Panc1 (cell line): Measurements from ENCODE around the gene RHBDD1. TPM values are rescaled to one million over a fixed set of nuclear protein-coding genes. Genes with fewer than 3 reads are reported as not detected.

Experiments
- ATAC-seq: fragments of 200-7000 bp; cut with Tn5 transposase; 2 replicates; pipeline ENCODE4 v1.9.1; 2020; ENCODE audit warnings: mild to moderate bottlenecking, moderate library complexity
- BruUV-seq: library from RNA; stranded (reverse); fragments of 400-500 nt; replicated peaks from 2 replicates; lab custom pipeline; 2021; lab: Mats Ljungman, UMichigan
- CTCF ChIA-PET: fragments of 300-600 bp; sonication (Branson Sonifier 250); formaldehyde crosslinking; loops from one replicate; lab custom pipeline; 2022; ENCODE audit warnings: antibody characterized with exemption; lab: Charles Lee
- POLR2A ChIA-PET: fragments of 300-600 bp; sonication (Branson Sonifier 250); formaldehyde crosslinking; loops from one replicate; lab custom pipeline; 2022; ENCODE audit warnings: antibody characterized with exemption; lab: Charles Lee
- DNase-seq: peaks from one replicate; pipeline ENCODE4 v3.0.0-alpha.2; 2010; ENCODE audit warnings: low read depth, low spot score
- H3K27ac ChIP-seq: 2 replicates; pipeline ENCODE4 v1.5.1; 2011; ENCODE audit warnings: mild to moderate bottlenecking, low read length, inconsistent platforms
- H3K27me3 ChIP-seq: fragments of 200-500 bp; sonication (Bioruptor generic); 2 replicates; pipeline ENCODE4 v1.6.0; 2014; ENCODE audit warnings: low read length, inconsistent platforms; ENCODE audit not compliant: control insufficient read depth, insufficient read depth
- H3K36me3 ChIP-seq: fragments of 200-500 bp; sonication (Bioruptor generic); 2 replicates; pipeline ENCODE4 v1.5.1; 2014; ENCODE audit warnings: inconsistent platforms, mild to moderate bottlenecking, low read length, moderate library complexity; ENCODE audit not compliant: control insufficient read depth, insufficient read depth
- H3K4me1 ChIP-seq: 2 replicates; pipeline ENCODE4 v1.5.1; 2011; ENCODE audit warnings: inconsistent platforms, mild to moderate bottlenecking, low read length, moderate library complexity; ENCODE audit not compliant: control insufficient read depth, insufficient read depth
- H3K4me3 ChIP-seq, 2 experiments: 2 replicates each; pipeline ENCODE4 v1.5.1; 2011 to 2012; ENCODE audit warnings: low read depth in 2 of 2, low read length in 2 of 2, mild to moderate bottlenecking in 2 of 2, inconsistent platforms in 1 of 2, moderate library complexity in 1 of 2
- H3K9me3 ChIP-seq: fragments of 200-500 bp; sonication (Bioruptor generic); 2 replicates; pipeline ENCODE4 v1.5.1; 2014; ENCODE audit warnings: low read depth, mild to moderate bottlenecking, inconsistent platforms, low read length, moderate library complexity; ENCODE audit not compliant: control insufficient read depth, insufficient read depth
- POLR2AphosphoS5 ChIP-seq: IDR thresholded peaks from 2 replicates; pipeline ENCODE4 v1.6.1; 2012; ENCODE audit warnings: mild to moderate bottlenecking, low read depth, low read length, moderate library complexity
- REST ChIP-seq, 2 experiments: IDR thresholded peaks; 2 replicates each; pipeline ENCODE4 v1.6.1; 2011 to 2012; ENCODE audit warnings: low read depth in 2 of 2, control low read depth in 1 of 2, low read length in 1 of 2, mild to moderate bottlenecking in 1 of 2, moderate library complexity in 1 of 2; ENCODE audit not compliant: insufficient read depth in 1 of 2
- SIN3A ChIP-seq: IDR thresholded peaks from 2 replicates; pipeline ENCODE4 v1.6.1; 2012; ENCODE audit warnings: low read depth, mild to moderate bottlenecking, low read length, moderate library complexity, borderline replicate concordance; ENCODE audit not compliant: insufficient read depth
- TCF7L2 ChIP-seq: IDR thresholded peaks from 2 replicates; pipeline ENCODE4 v1.6.1; 2011; ENCODE audit warnings: mild to moderate bottlenecking, low read depth, low read length, inconsistent platforms
- in situ Hi-C: cut with HindIII; loops from 2 replicates; pipeline ENCODE4 v1.10.0; 2016; ENCODE audit warnings: low sequenced_read_pairs, low pct_unique_long_range_greater_than_20kb
- intact Hi-C: fragments of 100-400 bp; cut with micrococcal nuclease; formaldehyde crosslinking; loops from one replicate; pipeline ENCODE4 v1.10.0; 2022; ENCODE audit not compliant: unreplicated experiment
- total RNA-seq: library from RNA; stranded (reverse); gene quantifications from one replicate; pipeline ENCODE4 v1.2.1, GENCODE V29; 2021; ENCODE audit not compliant: unreplicated experiment
- TF ChIP-seq, protein P1 (sequence below): fragments of 450-650 bp; IDR thresholded peaks from 2 replicates; pipeline ENCODE4 v1.5.1; 2017; ENCODE audit warnings: mild to moderate bottlenecking

RHBDD1 gene
- total RNA-seq, 1 experiment from 2014 or later = 25.3 TPM

DNA sequence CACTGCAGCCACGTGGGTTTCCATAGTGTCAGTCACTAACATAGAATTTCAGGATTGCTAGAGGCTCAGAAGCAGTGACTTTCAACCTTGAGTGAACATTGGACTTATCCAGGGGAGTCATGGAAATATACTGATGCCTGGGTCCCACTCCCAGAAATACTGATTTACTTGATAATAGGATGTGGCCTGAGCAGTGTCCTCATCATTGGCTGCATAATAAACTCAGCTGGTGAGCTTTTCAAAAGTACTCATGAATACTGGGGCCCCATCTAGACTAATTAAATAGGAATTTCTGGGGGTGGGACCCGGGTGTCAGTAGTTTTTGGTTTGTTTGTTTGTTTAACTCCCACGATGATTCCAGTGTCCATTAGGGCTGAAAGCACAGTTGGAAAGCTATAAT is 186.8 kb downstream of the RHBDD1 start:
- no peak for ATAC-seq
- no peaks in the 10 kb centered on the region for H3K27me3 ChIP-seq
- no peaks in the 10 kb centered on the region for H3K36me3 ChIP-seq
- no peak for DNase-seq
- ChIA-PET CTCF (no interaction called here), POLR2A (no interaction called here)
- no peaks in the 10 kb centered on the region for H3K9me3 ChIP-seq
- H3K4me3 ChIP-seq = no peak overlapping the region
- H3K4me1 ChIP-seq = no peaks in the 10 kb centered on the region
- TF ChIP-seq SIN3A (no peak), TCF7L2 (no peak), REST (IDR thresholded peaks at IDR 0.05; ENCODE audit: insufficient read depth in 1 of 2, low read depth in 2 of 2, low read length in 1 of 2) (no peak), POLR2AphosphoS5 (no peak)
- TF ChIP-seq, protein P1, sequence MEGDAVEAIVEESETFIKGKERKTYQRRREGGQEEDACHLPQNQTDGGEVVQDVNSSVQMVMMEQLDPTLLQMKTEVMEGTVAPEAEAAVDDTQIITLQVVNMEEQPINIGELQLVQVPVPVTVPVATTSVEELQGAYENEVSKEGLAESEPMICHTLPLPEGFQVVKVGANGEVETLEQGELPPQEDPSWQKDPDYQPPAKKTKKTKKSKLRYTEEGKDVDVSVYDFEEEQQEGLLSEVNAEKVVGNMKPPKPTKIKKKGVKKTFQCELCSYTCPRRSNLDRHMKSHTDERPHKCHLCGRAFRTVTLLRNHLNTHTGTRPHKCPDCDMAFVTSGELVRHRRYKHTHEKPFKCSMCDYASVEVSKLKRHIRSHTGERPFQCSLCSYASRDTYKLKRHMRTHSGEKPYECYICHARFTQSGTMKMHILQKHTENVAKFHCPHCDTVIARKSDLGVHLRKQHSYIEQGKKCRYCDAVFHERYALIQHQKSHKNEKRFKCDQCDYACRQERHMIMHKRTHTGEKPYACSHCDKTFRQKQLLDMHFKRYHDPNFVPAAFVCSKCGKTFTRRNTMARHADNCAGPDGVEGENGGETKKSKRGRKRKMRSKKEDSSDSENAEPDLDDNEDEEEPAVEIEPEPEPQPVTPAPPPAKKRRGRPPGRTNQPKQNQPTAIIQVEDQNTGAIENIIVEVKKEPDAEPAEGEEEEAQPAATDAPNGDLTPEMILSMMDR = no peak
- no TSS peak for BruUV-seq
- no peak overlapping the region for H3K27ac ChIP-seq
- intact Hi-C loops = no loop called here
- in situ Hi-C loops = no loop called here

DNA sequence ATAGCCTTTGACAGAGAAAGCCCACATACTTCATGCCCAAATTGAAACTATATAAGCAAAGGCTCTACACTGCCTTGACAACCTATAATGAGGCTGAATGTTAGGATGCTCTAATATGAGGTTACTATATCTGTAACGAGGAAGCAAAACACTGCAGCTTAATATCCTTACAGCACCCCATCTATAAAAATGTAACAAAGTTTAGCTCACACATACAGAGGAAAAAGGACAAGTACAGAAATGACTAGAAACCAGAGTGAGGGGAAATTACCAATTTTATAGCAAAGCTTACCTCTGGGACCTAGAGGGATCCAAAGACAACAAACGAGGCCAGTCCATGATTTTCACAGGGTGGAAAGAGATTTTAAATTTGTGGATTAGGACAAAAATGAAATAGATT is 189.7 kb downstream of the RHBDD1 start:
- in situ Hi-C loops (no loop called here), intact Hi-C loops (no loop called here)
- no TSS peak for BruUV-seq
- Histone ChIP-seq H3K4me3 (no peak overlapping the region), H3K27ac (no peak overlapping the region), H3K36me3 (no peaks in the 10 kb centered on the region), H3K9me3 (no peaks in the 10 kb centered on the region), H3K4me1 (no peaks in the 10 kb centered on the region), H3K27me3 (no peaks in the 10 kb centered on the region)
- POLR2A ChIA-PET = no interaction called here
- ATAC-seq = no peak
- CTCF ChIA-PET = no interaction called here
- TF ChIP-seq POLR2AphosphoS5 (no peak), TCF7L2 (no peak), SIN3A (no peak), REST (IDR thresholded peaks at IDR 0.05; ENCODE audit: insufficient read depth in 1 of 2, low read depth in 2 of 2, low read length in 1 of 2) (no peak)
- TF ChIP-seq, protein P1 = no peak
- no peak for DNase-seq
